ENCODE data around the gene RAD51B. TPM values are rescaled to one million over a fixed set of nuclear protein-coding genes. Genes with fewer than 3 reads are reported as not detected.

Gene RAD51B
- total and polyA plus RNA-seq, 9 of the 15 experiments (the other 6 are each of a cell fraction or from before 2014, with no cell fraction given): 8.5 to 17.3 (median 11.3) TPM

- peak; percentile 41; the same call in 1 of the 2 replicates for TF ChIP-seq MGA (IDR thresholded peaks at IDR 0.05)
- no peak for TF ChIP-seq ADNP (tag; IDR thresholded peaks at IDR 0.05)
- TF ChIP-seq, protein P1, sequence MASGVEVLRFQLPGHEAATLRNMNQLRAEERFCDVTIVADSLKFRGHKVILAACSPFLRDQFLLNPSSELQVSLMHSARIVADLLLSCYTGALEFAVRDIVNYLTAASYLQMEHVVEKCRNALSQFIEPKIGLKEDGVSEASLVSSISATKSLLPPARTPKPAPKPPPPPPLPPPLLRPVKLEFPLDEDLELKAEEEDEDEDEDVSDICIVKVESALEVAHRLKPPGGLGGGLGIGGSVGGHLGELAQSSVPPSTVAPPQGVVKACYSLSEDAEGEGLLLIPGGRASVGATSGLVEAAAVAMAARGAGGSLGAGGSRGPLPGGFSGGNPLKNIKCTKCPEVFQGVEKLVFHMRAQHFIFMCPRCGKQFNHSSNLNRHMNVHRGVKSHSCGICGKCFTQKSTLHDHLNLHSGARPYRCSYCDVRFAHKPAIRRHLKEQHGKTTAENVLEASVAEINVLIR (CRISPR knock-in tag; IDR thresholded peaks at IDR 0.05): no peak
- no peak for TF ChIP-seq ZNF318 (IDR thresholded peaks at IDR 0.05; ENCODE audit: borderline replicate concordance in 1 of 2, low read depth in 1 of 2)
- no peak for TF ChIP-seq PHF21A (IDR thresholded peaks at IDR 0.05; ENCODE audit: borderline replicate concordance, low read depth)
- TF ChIP-seq GTF2E2 (tag; IDR thresholded peaks at IDR 0.05): no peak
- TF ChIP-seq MCM3 (IDR thresholded peaks at IDR 0.05): no peak
Observed at GRCh38 chr14:68473794-68474193, 654.2 kb downstream of the RAD51B start (continued).

Measured in K562 (cell line).